Hematopoietic multipotent progenitor cell treated with erythropoietin and hydrocortisone succinate and interleukin-3 and kit ligand, for 17 days (in vitro differentiated cells): ENCODE measurements around the gene ASAP2.

ENCODE experiments used
- DNase-seq: peaks from one replicate; pipeline ENCODE4 v3.0.0-alpha.2; 2015; ENCODE audit warnings: low spot score

ASAP2 gene

DNA sequence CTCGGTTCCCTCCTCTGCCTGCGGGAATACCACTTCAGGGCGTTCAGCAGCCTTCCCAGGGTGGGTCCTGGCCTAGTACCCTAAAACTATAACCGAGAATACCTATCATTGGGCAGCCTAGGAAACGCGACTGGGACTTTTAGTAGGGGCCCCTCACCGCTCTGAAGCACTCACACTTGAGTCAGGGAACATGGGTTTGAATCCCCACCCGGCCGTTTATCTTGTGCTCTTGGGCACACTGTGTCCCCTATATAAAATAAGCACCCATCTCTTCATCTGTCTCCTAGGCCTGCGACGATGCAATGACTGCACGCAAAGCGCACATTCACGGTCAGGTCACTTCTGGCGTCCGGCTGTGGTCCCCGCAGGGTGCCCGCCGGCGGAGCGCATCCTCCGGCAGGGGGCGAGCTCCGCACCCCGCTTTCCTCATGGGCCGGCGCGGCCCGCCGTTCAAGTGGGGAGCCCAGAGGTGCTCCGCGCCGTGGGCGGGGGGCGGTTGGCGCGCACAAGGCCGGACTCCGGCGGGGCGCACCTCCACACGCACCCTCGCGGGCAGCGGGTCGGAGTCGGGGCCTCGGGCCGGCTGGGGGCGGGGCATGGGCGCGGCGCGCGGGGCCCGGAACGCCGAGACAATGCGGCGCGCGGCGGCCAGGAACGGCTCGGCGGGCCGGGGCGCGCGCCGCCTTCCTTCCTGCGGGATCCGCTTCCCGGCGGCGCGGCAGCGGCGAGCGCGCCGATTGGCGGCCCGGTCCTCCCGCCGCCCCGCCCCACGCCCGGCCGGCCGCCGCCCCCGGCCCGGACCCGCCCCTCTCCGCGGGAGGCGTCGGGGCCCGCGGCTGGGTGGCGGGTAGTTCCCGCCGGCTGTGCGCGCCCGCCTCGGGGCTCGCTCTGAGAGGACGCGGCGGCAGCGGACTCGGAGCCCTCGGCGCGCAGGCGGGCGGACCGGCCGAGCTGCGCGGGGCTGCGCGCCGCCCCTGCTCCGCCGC, at the start of gene ASAP2:
ASAP2 (plus strand) TSS at position 850 of the 986 bp plus-strand sequence. CDS start 293 bp downstream, outside the sequence.
- DNase-seq: no peak

DNA sequence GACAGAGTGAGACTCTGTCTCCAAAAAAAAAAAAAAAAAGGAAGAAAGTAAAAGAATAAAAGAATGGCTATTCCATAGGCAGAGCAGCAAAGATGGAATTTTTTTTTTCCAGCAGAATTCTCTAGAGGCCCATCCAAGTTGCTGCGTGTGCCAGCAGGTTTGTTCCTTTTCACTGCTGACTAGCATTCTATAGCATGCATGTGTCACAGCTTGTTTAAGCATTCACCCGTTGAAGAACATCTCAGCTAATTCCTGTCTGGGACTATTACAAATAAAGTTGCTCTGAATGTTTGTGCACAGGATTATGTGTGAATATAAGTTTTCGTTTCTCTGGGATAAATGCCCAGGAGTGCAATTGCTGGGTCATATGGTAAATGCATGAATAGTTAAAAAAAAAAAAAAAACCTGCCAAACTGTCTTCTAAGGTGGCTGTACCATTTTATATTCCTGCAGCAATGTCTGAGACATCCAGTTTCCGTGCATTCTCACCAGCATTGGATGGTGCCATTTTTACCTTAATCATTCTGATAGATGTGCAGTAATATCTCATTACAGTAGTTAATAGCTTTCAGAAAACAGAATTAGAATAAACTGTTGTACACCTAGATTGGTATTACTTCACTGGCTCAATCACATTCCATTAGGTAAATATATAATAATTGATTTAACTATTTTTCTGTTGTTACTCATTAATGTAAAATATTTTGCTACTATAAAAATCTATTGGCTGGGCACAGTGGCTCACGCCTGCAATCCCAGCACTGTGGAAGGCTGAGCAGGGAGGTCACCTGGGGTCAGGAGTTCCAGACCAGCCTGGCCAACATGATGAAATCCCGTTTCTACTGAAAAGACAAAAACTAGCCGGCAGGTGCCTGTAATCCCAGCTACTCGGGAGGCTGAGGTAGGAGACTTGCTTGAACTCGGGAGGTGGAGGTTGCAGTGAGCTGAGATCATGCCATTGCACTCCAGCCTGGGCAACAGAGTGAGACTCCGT, 47.5 kb upstream of the ASAP2 start:
- no peak for DNase-seq

DNA sequence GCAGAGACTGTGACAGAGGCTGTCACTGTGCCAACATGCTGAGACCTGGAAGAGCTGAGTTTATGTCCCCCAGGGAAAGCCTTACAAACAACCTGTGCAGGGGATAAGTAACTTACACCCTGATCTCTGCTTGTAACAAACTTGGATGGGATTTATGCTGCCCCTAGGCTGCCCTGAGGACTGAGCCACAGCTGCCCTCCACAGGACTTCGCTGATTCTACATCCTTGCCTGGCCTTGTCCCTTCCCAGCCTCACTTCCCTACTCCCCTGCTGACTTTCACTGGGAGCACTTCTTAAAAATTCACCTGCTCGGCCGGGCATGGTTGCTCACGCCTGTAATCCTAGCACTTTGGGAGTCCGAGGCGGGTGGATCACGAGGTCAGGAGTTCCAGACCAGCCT, 45.9 kb upstream of the ASAP2 start:
- DNase-seq: no peak

DNA sequence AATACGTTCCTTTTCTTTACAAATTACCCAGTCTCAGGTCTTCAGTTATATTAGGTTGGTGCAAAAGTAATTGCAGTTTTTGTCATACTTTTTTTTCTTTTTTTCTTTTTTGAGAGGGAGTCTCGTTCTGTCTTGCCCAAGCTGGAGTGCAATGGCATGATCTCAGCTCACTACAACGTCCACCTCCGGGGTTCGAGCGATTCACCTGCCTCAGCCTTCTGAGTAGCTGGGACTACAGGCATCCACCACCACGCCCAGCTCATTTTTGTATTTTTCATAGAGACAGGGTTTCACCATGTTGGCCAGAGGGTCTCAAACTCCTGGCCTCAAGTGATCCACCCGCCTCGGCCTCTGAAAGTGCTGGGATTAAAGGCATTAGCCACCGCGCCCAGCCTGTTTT, 43.8 kb upstream of the ASAP2 start:
- DNase-seq: no peak

DNA sequence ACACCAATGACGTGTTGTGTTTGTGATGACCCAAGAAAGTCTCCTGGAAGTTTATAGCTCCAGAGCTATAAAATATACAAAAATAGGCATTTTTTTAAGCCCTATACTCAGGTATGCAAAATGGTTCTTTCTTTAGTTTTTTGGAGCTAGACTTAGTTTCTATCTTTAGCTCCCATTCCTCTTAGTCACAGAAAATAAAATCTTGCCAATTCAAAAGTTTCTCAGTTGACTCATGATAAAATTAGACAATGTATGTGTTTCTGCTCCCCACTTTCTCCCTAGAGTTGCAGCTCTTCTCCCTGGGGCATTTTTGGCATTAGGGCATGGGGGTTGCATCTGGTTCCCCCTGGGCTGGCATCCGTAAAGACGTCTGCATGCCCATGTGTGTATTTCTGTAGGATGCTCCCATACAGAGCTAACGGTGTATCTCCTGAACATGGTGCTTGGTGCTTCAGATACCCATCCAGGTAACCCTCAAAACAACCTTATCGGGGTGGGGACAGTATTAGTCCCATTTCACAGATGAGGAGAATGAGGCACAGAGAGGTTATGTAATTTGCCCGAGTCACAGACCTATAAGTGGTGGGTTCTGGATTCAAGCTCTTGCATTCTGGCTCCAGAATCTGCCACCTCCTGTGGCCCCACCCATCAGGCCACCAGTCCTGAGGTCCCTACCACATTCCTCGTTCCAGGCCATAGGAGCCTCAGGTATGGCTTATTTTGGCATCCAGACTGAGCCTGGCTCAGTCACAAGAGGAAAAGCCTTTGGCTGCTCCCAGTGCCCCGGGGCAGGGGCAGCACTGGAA, 43.1 kb upstream of the ASAP2 start:
- no peak for DNase-seq

DNA sequence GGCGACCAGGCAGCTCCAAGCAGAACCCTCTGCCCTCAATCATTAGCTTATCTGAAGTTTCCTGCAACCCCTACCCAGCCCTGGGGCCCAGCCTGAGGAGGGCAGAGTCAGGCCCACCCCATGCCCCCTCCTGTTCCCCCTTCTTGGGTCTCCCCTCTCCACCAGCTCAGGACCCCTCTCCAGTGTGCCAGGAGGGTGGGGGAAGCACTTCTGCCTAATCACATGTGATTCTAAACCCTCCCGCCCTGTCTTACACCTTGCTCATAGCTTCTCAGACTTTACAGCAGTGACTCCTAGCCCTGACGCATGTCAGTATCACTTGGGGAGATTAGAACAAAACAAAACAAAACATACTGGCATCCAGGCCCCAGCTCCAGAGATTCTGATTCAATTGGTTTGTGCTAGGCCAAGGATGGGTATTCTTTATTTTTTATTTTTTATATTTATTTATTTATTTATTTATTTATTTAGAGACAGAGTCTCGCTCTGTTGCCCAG, 42.5 kb upstream of the ASAP2 start:
- DNase-seq: no peak

DNA sequence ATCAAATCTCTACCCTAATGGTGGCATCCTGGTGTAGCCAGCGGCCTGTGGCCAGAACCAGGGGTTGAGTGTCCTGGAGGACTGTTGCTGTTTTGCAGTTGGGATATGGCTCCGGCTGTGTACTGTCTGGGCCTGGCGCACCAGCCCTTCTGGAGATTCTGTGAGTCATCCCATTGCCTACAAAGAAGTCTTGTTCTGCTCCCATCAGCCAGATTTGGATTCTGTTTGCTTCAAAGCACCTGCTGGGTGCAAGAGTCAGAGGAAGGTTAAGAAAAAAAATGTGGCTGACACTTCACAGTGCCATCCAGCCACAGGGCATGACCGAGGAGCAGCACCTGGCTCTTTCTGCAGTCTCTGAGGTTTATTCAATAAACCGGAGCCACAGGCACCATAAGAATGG, 41.0 kb upstream of the ASAP2 start:
- no peak for DNase-seq

DNA sequence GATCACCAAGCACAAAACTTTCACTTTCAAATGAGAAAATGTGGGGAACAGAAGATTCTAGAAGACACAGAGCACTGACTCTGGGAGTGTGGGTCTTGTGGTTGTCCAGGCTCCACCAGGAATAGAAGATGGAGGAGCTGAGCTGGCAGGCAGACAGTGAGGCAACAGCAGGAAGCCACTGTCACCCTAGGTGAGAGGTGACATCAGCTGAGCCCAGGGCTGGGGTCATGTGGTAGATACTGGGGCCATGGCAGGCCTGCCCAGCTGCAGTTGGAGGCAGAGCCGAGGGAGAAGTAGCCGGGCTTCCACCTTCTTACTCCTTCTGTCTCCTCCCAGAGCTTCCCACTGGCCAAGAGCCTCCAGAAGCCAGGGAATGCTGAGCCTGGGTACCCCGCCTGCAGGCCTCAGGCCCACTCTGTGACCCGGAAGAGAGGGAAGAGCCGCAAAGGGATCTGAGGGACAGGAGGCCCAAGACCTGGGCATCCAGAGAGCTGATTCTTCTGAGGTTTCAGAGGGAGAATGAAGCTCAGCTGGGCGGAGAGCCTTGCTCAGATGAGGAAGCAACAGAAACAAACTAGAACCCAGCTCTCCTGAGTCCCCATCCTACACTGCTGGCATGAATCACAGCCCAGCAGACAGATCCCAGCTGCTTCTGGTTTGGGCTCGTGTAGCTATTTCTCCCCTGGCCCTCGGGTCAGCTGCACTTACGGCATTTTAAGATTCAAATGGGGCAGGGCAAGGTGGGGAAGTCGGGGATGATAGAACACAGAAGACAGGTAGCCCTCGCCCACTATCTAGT, 39.8 kb upstream of the ASAP2 start:
- no peak for DNase-seq

DNA sequence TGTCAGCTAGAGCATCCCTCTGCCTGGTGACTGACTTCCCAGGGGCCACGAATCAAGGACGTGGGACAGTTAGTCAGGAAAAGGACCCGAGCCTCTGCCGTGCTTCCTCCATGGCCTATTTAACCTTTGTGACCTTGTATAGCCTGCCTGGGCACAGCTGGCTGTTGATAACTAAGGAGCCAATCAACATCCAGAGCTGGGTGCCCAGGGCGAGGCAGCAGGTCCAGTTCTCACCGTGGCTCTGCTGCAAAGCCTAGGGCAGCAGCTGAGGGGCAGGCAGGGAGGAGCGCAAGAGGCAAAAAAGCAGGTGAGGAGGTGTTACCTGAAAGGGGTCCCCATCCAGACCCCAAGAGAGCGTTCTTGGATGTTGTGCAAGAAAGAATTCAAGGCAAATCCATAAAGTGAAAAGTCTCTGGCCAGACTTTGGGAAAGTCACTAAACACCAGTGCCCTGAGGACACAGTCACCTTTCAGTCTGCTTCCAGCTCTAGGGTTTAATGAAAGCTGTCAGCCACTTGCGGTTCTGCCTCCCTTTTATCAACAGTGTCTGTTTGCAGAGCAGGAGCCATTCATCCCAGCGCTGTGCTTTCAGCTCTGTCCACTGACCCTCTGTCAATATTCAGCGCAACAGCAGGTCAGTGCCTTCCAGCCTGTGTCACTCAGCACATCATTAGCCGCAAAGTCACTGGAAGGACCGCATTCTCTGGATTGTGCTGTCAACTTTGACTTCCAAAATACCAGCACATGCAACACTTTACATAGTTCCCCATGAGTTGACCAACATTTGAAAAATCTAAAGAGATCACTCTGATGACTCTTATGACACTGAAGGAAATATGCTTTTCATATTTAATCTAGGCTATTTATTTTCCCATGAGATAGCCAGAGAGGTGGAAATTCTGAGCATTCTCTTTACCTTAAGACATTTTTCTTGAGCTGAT, 38.6 kb upstream of the ASAP2 start:
- DNase-seq: no peak

DNA sequence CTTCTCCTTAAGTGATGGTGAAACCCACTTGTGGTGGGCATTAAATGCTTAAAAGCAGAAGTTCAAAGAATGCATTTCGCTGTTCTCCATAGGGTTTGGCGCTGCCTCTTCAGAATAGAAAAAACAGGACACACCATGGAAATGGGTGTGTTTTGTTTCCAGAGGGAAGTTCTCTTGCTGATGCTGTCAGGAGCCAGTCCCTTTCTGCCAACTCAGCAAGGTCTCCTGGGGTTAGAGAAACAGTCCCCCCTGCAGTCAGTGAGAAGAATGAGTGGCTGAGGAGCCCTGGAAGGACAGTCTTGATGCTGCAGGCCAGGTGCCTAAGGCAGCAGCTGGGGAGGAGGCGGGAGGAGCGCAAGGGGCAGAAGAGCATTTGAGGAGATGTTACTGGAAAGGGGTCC, 37.8 kb upstream of the ASAP2 start:
- DNase-seq: no peak

DNA sequence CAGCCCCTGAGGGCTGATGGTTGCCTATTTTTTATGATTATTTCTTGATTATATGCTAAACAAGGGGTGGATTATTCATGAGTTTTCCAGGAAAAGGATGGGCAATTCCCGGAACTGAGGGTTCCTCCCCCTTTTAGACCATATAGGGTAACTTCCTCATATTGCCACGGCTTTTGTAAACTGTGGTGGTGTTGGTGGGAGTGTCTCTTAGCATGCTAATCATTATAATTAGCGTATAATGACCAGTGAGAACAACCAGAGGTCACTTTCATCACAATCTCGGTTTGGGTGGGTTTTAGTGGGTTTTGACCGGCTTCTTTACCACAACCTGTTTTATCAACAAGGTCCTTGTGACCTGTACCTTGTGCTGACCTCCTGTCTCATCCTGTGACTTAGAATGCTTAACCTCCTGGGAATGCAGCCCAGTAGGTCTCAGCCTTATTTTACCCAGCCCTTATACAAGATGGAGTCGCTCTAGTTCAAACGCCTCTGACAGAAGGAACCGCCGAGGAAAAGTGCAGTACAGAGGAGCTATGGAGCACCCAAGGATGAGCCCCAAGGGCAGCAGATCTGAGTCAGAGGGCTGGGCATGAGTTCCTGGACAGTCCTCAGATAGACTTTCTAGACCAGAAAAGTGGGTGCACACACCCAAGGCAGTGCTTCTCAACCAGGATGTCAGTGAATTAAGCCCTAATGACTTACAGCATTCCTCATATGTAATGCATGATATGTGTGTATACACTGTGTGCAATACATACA, 37.1 kb upstream of the ASAP2 start:
- no peak for DNase-seq

DNA sequence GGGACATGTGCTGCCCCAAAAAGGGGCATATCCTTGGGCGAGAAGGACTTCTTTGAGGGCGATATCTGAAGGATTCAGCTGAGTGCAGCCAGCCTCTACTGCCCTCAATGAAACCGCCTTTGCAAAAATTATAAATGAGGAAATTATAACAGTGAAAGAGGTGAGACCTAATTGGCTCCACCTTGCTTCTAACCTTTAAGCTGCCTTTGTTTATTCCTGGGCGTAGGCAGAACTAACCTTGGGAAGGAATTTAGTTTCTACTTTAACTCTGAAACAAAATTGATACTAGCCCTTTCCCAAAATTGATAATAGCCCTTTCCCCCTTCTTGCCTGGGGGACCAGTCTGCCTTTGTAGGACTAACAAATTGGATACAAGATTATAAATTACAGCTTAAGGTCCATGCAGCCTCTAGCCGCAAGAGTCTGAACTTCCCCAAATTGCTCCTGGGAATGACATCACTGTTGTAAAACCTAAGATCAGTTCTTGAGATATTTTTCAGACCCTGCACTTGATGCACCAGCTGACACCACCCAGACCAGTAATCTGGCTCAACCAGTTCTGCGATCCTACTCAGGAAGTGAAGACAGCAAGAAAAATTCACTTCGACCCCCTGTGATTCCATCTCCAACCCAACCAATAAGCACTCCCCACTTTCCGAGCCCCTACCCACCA, 36.0 kb upstream of the ASAP2 start:
- no peak for DNase-seq

DNA sequence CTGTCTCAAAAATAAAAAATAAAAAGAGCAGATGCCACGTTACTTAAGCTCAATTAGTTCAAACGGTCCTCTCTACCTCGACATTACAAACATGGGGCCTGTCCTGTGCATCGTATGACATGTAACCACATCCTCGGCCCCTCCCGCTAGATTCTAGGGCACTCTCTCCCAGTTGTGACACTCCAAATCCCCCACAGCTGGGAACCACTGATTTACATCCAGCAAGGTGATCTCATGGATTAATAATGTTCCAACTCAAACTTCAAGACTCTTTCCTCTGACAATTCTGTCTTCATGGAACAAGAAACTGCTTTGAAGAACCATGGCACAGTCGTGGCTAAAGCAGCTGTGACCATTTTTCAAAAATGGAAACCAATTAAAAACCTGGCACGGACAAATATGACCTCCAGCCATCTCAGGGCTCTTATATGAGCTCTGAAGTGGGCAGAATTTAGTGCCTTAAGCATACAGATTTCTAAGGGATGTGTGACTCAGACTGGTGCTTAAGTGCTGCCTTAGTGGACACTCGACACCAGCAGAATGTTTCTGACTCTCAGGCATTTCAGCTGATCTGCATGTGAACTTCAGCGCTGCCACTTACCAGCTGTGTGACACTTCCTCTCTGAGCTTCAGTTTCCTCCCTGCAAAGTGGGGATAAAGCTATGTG, 31.7 kb upstream of the ASAP2 start:
- DNase-seq: no peak

DNA sequence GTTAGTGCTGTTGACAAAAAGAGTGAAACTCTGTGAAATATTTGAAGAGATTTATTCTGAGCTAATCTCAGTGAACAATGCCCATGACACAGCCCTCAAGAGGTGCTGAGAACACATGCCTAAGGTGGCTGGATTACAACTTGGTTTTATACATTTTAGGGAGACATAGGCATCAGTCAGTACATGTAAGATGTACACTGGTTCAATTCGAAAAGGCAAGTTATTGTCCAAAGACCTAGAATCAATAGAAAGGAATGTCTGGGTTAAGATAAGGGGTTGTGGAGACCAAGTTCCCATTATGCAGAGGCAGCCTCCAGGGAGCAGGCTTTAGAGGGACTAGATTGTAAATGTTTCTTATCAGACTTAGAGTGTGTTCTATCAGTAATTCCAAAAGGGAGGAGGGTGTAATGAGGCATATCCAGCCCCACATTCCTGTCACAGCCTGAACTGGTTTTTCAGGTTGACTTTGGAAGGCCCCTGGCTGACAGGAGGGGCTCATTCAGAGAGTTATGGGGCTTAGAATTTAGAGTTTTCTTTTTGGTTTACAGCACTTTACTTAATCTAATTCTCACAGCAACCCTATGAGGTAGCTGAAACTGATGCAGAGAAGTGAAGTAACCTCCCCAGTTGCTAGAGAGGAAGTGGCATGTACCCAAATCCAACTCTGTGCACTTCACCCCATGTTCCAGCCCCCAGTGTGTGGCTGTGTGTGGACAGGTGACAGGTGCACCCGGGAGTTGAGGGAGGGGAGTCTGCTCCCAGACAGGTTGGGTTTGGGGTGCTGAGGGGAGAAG, 28.3 kb upstream of the ASAP2 start:
- no peak for DNase-seq

DNA sequence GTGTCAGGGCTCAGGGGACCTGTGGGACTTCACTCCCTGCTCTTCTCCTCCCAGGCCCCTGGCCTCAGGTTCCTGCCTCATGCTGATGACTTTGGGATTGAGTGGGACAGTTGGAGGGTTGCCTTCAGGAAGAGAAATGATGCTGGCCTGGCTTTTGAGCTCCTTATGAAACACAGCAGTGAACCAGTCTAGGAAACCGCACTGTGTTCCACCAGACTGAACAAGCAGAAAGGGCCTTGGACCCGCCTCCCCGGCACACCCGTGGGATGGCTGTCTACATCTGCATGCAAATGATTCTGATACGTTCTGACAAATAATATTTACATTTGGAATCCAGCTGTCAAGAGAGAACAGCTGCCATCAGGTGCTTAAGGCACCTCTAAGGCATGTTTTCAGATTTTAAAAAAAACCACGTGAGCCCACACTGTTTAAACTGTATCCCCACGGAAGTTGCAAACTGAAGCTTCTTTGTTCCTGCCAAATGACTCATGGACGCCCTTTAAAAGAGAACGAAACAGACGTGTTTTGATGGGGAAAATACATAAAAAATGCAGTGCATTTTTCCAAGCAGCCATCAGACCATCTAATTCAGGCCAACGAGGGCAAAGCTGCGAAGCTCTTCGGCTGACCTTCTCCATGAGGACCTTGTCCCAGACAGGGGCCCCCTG, 27.6 kb upstream of the ASAP2 start:
- DNase-seq: no peak

DNA sequence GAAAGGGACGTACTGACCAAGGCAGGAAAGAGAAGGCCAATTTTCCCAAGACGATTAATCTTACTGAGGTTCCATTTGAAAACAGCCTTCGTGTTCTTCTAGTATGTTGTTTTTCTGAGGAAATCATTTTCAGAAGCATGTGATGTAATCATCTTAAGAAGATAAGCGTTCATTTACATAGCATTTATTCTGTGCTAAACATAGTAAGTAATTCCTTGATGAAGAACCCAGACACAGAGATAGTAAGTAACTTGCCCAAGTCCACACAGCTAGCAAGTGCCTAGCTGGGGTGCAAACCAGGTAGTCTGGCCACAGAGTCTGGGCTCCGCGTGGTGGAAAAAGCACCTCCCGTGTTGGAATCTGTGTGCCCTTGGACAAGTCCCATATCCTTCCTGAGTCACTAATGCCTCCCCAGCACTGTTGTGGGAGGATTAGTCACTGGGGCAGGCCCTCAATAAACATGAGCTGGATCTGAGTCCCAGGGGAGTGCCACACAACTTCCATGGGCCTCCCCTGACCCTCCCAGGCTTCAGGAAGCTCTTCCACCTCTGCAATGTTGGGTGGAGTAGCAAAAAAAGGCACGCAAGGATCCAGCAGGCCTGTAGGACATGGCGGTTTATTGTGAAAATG, 26.9 kb upstream of the ASAP2 start:
- DNase-seq: no peak
